ENCODE measurements around the gene NFYC.

Gene NFYC

GRCh38 chr1:40746344-40747090 lies 55.0 kb downstream of the NFYC start:
- Histone ChIP-seq H3K4me3 (ENCODE audit: low read depth in 1 of 2, low read length in 2 of 2) (no peak overlapping the region), H3K27ac (ENCODE audit: low read depth, low read length) (no peak overlapping the region), H3K27me3 (ENCODE audit: control insufficient read depth in 1 of 2, insufficient read depth in 2 of 2, low read length in 2 of 2) (no peaks in the 10 kb centered on the region), H3K36me3 (ENCODE audit: control insufficient read depth in 1 of 2, insufficient read depth in 2 of 2, low read length in 2 of 2) (peaks cover 14 to 58% of the 10 kb centered on the region in 2 donors), H3K9ac (ENCODE audit: low read depth in 1 of 2, low read length in 2 of 2) (no peak overlapping the region), H3K9me3 (ENCODE audit: control insufficient read depth in 1 of 2, low read length in 2 of 2) (no peaks in the 10 kb centered on the region), H3K4me1 (ENCODE audit: control insufficient read depth in 1 of 2, insufficient read depth in 2 of 2, low read length in 2 of 2) (no peaks in the 10 kb centered on the region)

- Histone ChIP-seq H3K9me3 (ENCODE audit: control insufficient read depth in 1 of 2, low read length in 2 of 2) (no peaks in the 10 kb centered on the region), H3K4me3 (ENCODE audit: low read depth in 1 of 2, low read length in 2 of 2) (no peak overlapping the region), H3K27me3 (ENCODE audit: control insufficient read depth in 1 of 2, insufficient read depth in 2 of 2, low read length in 2 of 2) (no peaks in the 10 kb centered on the region), H3K36me3 (ENCODE audit: control insufficient read depth in 1 of 2, insufficient read depth in 2 of 2, low read length in 2 of 2) (peaks cover 19 to 44% of the 10 kb centered on the region in 2 donors), H3K9ac (ENCODE audit: low read depth in 1 of 2, low read length in 2 of 2) (no peak overlapping the region), H3K4me1 (ENCODE audit: control insufficient read depth in 1 of 2, insufficient read depth in 2 of 2, low read length in 2 of 2) (no peaks in the 10 kb centered on the region), H3K27ac (ENCODE audit: low read depth, low read length) (no peak overlapping the region)
These were observed 57.6 kb downstream of the NFYC start for GRCh38 chr1:40748841-40749718.

DNA sequence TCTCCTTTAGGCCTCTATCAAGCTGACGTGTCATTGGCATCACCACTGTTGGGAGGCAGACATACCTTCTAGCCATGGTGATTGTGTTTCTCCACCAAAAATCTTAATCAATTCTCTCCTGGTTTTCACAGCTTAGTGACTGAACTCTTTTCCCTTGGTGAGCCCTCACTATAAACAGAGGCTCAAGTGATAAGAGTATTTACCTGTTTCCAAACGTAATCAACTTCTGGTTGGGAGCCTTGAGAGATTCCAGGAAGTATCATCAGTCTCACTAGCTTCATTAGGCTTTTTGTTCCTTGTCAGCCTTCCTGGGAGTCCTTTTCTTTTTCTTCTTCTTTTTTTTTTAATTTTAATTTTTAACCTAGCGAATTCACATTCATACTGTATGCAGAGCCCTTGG lies 58.3 kb downstream of the NFYC start:
- Histone ChIP-seq H3K36me3 (ENCODE audit: control insufficient read depth in 1 of 2, insufficient read depth in 2 of 2, low read length in 2 of 2) (peaks cover 26 to 46% of the 10 kb centered on the region in 2 donors), H3K4me3 (ENCODE audit: low read depth in 1 of 2, low read length in 2 of 2) (no peak overlapping the region), H3K9ac (ENCODE audit: low read depth in 1 of 2, low read length in 2 of 2) (no peak overlapping the region), H3K4me1 (ENCODE audit: control insufficient read depth in 1 of 2, insufficient read depth in 2 of 2, low read length in 2 of 2) (no peaks in the 10 kb centered on the region), H3K27ac (ENCODE audit: low read depth, low read length) (no peak overlapping the region), H3K9me3 (ENCODE audit: control insufficient read depth in 1 of 2, low read length in 2 of 2) (no peaks in the 10 kb centered on the region), H3K27me3 (ENCODE audit: control insufficient read depth in 1 of 2, insufficient read depth in 2 of 2, low read length in 2 of 2) (no peaks in the 10 kb centered on the region)

DNA sequence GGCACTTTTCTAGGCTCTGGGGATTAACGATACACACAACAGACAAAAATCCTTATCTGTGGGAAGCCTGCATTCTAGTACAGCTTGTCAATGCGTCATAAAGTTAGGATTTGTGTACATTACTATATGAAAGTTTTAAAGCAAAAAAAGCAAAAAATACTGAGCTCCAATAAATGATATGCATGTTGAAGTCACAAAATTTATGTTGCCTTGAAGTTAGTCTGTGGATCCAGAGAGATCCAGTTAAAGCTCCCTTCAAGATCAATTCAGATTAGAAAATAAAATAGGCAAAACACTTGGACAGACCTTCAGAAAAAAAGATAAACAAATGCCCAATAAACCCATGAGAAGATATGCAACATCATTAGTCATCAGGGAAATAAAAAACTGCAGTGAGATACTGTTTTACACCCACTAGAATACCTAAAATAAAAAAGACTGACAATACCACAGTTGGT lies 59.0 kb downstream of the NFYC start:
- Histone ChIP-seq H3K27ac (ENCODE audit: low read depth, low read length) (no peak overlapping the region), H3K4me3 (ENCODE audit: low read depth in 1 of 2, low read length in 2 of 2) (no peak overlapping the region), H3K9me3 (ENCODE audit: control insufficient read depth in 1 of 2, low read length in 2 of 2) (no peaks in the 10 kb centered on the region), H3K27me3 (ENCODE audit: control insufficient read depth in 1 of 2, insufficient read depth in 2 of 2, low read length in 2 of 2) (no peaks in the 10 kb centered on the region), H3K9ac (ENCODE audit: low read depth in 1 of 2, low read length in 2 of 2) (no peak overlapping the region), H3K4me1 (ENCODE audit: control insufficient read depth in 1 of 2, insufficient read depth in 2 of 2, low read length in 2 of 2) (no peaks in the 10 kb centered on the region), H3K36me3 (ENCODE audit: control insufficient read depth in 1 of 2, insufficient read depth in 2 of 2, low read length in 2 of 2) (peaks cover 33 to 52% of the 10 kb centered on the region in 2 donors)

DNA sequence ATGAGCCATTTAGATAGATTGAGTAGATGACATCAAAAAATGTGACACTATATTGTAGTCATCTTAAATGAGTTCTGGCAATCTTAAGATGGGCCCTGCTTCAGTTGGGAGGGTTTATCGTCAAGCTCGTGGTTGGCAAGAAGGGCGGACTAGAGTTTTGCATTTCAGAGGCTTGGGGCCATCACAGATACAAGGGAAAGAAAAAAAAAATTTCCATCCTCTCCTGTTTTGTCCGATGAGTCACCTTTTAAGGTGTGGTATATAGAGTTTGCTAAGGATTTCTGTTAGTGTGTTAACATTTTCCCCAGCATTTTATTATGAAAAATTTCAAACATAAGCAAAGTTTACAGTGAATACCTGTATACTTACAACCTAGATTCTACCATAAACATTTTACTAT lies 60.3 kb downstream of the NFYC start:
- Histone ChIP-seq H3K27me3 (ENCODE audit: control insufficient read depth in 1 of 2, insufficient read depth in 2 of 2, low read length in 2 of 2) (no peaks in the 10 kb centered on the region), H3K36me3 (ENCODE audit: control insufficient read depth in 1 of 2, insufficient read depth in 2 of 2, low read length in 2 of 2) (peaks cover 32 to 64% of the 10 kb centered on the region in 2 donors), H3K27ac (ENCODE audit: low read depth, low read length) (no peak overlapping the region), H3K4me1 (ENCODE audit: control insufficient read depth in 1 of 2, insufficient read depth in 2 of 2, low read length in 2 of 2) (no peaks in the 10 kb centered on the region), H3K9me3 (ENCODE audit: control insufficient read depth in 1 of 2, low read length in 2 of 2) (no peaks in the 10 kb centered on the region), H3K4me3 (ENCODE audit: low read depth in 1 of 2, low read length in 2 of 2) (no peak overlapping the region), H3K9ac (ENCODE audit: low read depth in 1 of 2, low read length in 2 of 2) (no peak overlapping the region)

DNA sequence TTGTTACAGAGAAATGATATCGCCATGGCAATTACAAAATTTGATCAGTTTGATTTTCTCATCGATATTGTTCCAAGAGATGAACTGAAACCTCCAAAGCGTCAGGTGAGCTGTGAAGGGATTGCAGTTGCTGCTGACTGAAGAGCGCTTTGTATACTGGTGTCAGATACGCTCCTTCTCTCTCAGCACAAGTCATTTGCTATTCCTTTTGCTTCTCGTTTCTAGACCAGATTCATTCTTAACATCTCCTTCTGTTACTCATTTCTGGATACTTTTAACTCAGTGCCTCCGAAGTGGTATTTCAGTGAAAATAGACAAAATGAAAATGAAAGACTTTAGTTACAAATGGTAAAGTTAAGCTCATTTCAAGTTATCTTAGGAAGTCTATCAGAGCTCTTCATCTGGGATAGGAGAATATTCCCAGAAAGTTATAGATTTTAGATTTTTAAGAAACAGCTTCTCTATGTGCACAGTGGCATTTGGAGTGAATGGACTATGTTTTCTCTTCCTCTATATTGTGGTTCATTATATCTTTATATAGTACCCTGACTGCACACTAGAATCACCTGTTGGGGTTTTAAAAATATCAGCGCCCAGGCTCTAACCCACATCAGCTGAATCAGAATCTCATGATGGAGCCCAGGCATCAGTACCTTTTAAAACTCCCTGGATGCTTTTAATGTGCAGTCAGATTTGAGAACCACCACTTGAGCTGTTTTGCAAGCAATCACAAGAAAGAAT lies 61.8 kb downstream of the NFYC start:
- Histone ChIP-seq H3K27me3 (ENCODE audit: control insufficient read depth in 1 of 2, insufficient read depth in 2 of 2, low read length in 2 of 2) (no peaks in the 10 kb centered on the region), H3K9me3 (ENCODE audit: control insufficient read depth in 1 of 2, low read length in 2 of 2) (no peaks in the 10 kb centered on the region), H3K4me1 (ENCODE audit: control insufficient read depth in 1 of 2, insufficient read depth in 2 of 2, low read length in 2 of 2) (no peaks in the 10 kb centered on the region), H3K27ac (ENCODE audit: low read depth, low read length) (no peak overlapping the region), H3K4me3 (ENCODE audit: low read depth in 1 of 2, low read length in 2 of 2) (no peak overlapping the region), H3K36me3 (ENCODE audit: control insufficient read depth in 1 of 2, insufficient read depth in 2 of 2, low read length in 2 of 2) (peaks cover 43 to 68% of the 10 kb centered on the region in 2 donors), H3K9ac (ENCODE audit: low read depth in 1 of 2, low read length in 2 of 2) (no peak overlapping the region)

DNA sequence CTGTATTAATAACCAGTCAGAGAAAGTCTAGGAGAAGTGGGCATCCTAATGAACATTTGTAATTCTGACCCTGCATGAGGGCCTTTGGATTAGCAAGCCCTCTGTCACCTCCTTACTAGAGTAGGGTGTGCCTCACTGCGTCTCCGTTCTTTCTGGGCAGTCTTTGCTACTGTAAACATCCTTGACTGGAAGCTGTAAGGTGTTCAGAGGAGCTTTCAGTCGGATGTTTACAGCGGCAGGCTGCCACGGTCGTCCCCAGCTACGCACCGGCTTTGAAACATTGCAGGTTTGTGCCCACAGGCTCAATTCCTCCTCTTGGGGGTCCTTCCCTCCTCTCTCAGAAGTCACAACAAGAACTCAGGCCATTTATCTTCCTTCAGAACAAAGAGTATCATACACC lies 62.7 kb downstream of the NFYC start:
- Histone ChIP-seq H3K27ac (ENCODE audit: low read depth, low read length) (no peak overlapping the region), H3K4me1 (ENCODE audit: control insufficient read depth in 1 of 2, insufficient read depth in 2 of 2, low read length in 2 of 2) (no peaks in the 10 kb centered on the region), H3K36me3 (ENCODE audit: control insufficient read depth in 1 of 2, insufficient read depth in 2 of 2, low read length in 2 of 2) (peaks cover 43 to 68% of the 10 kb centered on the region in 2 donors), H3K9ac (ENCODE audit: low read depth in 1 of 2, low read length in 2 of 2) (no peak overlapping the region), H3K27me3 (ENCODE audit: control insufficient read depth in 1 of 2, insufficient read depth in 2 of 2, low read length in 2 of 2) (no peaks in the 10 kb centered on the region), H3K9me3 (ENCODE audit: control insufficient read depth in 1 of 2, low read length in 2 of 2) (no peaks in the 10 kb centered on the region), H3K4me3 (ENCODE audit: low read depth in 1 of 2, low read length in 2 of 2) (no peak overlapping the region)

DNA sequence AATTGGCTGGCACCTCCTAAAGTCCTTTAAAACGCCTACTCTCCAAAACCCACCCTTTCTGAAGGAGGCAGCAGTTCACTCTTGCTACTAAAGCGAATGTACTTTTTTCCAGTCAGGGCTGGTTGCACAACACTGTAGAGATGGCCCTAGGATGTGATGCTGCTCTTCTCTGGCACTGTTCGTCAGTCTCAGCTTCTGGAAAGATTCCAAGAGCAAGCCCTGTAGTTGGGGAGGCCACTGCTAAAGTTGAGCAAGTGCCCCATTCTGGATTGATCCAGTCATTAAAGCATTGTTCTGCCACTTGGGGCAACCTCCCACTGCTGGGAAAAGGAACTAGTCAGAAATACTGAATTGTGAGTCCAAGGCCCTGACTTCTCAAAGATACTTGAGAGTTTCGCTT lies 63.6 kb downstream of the NFYC start:
- H3K36me3 ChIP-seq (ENCODE audit: control insufficient read depth in 1 of 2, insufficient read depth in 2 of 2, low read length in 2 of 2), result peaks cover 43 to 69% of the 10 kb centered on the region in 2 donors
- no peaks in the 10 kb centered on the region for H3K4me1 ChIP-seq (ENCODE audit: control insufficient read depth in 1 of 2, insufficient read depth in 2 of 2, low read length in 2 of 2)
- no peak overlapping the region for H3K9ac ChIP-seq (ENCODE audit: low read depth in 1 of 2, low read length in 2 of 2)
- H3K9me3 ChIP-seq (ENCODE audit: control insufficient read depth in 1 of 2, low read length in 2 of 2), result no peaks in the 10 kb centered on the region
- no peak overlapping the region for H3K4me3 ChIP-seq (ENCODE audit: low read depth in 1 of 2, low read length in 2 of 2)
- H3K27me3 ChIP-seq (ENCODE audit: control insufficient read depth in 1 of 2, insufficient read depth in 2 of 2, low read length in 2 of 2), result no peaks in the 10 kb centered on the region
- H3K27ac ChIP-seq (ENCODE audit: low read depth, low read length), result no peak overlapping the region

- Histone ChIP-seq H3K27ac (ENCODE audit: low read depth, low read length) (no peak overlapping the region), H3K9me3 (ENCODE audit: control insufficient read depth in 1 of 2, low read length in 2 of 2) (no peaks in the 10 kb centered on the region), H3K9ac (ENCODE audit: low read depth in 1 of 2, low read length in 2 of 2) (no peak overlapping the region), H3K4me3 (ENCODE audit: low read depth in 1 of 2, low read length in 2 of 2) (no peak overlapping the region), H3K36me3 (ENCODE audit: control insufficient read depth in 1 of 2, insufficient read depth in 2 of 2, low read length in 2 of 2) (peaks cover 43 to 77% of the 10 kb centered on the region in 2 donors), H3K27me3 (ENCODE audit: control insufficient read depth in 1 of 2, insufficient read depth in 2 of 2, low read length in 2 of 2) (no peaks in the 10 kb centered on the region), H3K4me1 (ENCODE audit: control insufficient read depth in 1 of 2, insufficient read depth in 2 of 2, low read length in 2 of 2) (no peaks in the 10 kb centered on the region)
These were observed 65.0 kb downstream of the NFYC start for GRCh38 chr1:40756523-40756922.

- no peak overlapping the region for H3K4me3 ChIP-seq (ENCODE audit: low read depth in 1 of 2, low read length in 2 of 2)
These were observed 65.6 kb downstream of the NFYC start for GRCh38 chr1:40757084-40757483.

More at GRCh38 chr1:40757084-40757483, 65.6 kb downstream of the NFYC start:
- Histone ChIP-seq H3K9ac (ENCODE audit: low read depth in 1 of 2, low read length in 2 of 2) (no peak overlapping the region), H3K4me1 (ENCODE audit: control insufficient read depth in 1 of 2, insufficient read depth in 2 of 2, low read length in 2 of 2) (no peaks in the 10 kb centered on the region), H3K27ac (ENCODE audit: low read depth, low read length) (no peak overlapping the region), H3K36me3 (ENCODE audit: control insufficient read depth in 1 of 2, insufficient read depth in 2 of 2, low read length in 2 of 2) (peaks cover 43 to 82% of the 10 kb centered on the region in 2 donors), H3K27me3 (ENCODE audit: control insufficient read depth in 1 of 2, insufficient read depth in 2 of 2, low read length in 2 of 2) (no peaks in the 10 kb centered on the region), H3K9me3 (ENCODE audit: control insufficient read depth in 1 of 2, low read length in 2 of 2) (no peaks in the 10 kb centered on the region)
